IPS DF 6.9 (cell line): ENCODE measurements around the gene ENDOD1.
"Not testable (repeated sequence)": the region's sequence is repeated elsewhere in the genome, so short reads cannot be mapped to it uniquely, and the experiment has no call there.

ENCODE experiments used
- DNase-seq: peaks from one replicate; pipeline ENCODE4 v3.0.0-alpha.2; 2013; ENCODE audit warnings: low read depth, low spot score
- H3K27ac ChIP-seq: one replicate; pipeline ENCODE4 v1.5.1; 2013; ENCODE audit warnings: low read length, control low read depth
- H3K27me3 ChIP-seq: 2 replicates; pipeline ENCODE4 v1.6.1; 2013; ENCODE audit warnings: mild to moderate bottlenecking, low read length; ENCODE audit not compliant: control insufficient read depth, insufficient read depth
- H3K36me3 ChIP-seq: 2 replicates; pipeline ENCODE4 v1.6.1; 2013; ENCODE audit warnings: low read length; ENCODE audit not compliant: control insufficient read depth, insufficient read depth
- H3K4me1 ChIP-seq: 2 replicates; pipeline ENCODE4 v1.6.1; 2013; ENCODE audit warnings: low read length; ENCODE audit not compliant: control insufficient read depth, insufficient read depth
- H3K4me3 ChIP-seq: 2 replicates; pipeline ENCODE4 v1.5.1; 2013; ENCODE audit warnings: mild to moderate bottlenecking, low read length
- H3K9me3 ChIP-seq: 2 replicates; pipeline ENCODE4 v1.6.1; 2013; ENCODE audit warnings: low read length, inconsistent platforms; ENCODE audit not compliant: control insufficient read depth, insufficient read depth
- WGBS: extraction: QIAGEN DNeasy Blood & Tissue Kit; methylation state at CpG from one replicate; pipeline ENCODE4 v1.1.7; 2013; ENCODE audit warnings: mixed read lengths, missing lambda C conversion rate; ENCODE audit not compliant: insufficient read length, insufficient coverage; 5-methylcytosine and 5-hydroxymethylcytosine counted together

The ENDOD1 gene

GRCh38 chr11:95089620-95090542, at the start of gene ENDOD1:
Gene ENDOD1 (plus strand): TSS chr11:95089846. CDS start chr11:95089928, 82 bp downstream.
- peak within 1 kb of the TSS; percentile 50 for H3K4me3 ChIP-seq
- no CpG with 5 or more reads among the region's 106 CpGs for whole genome bisulfite sequencing

GRCh38 chr11:95042239-95042638, 47.4 kb upstream of the ENDOD1 start:
- H3K4me3 ChIP-seq, result no peak overlapping the region
- no peak for DNase-seq
- no peaks in the 10 kb centered on the region for H3K4me1 ChIP-seq
- no peaks in the 10 kb centered on the region for H3K36me3 ChIP-seq
- no peak overlapping the region for H3K27ac ChIP-seq
- no CpG with 5 or more reads among the region's 1 CpG for WGBS
- H3K9me3 ChIP-seq, result no peaks in the 10 kb centered on the region
- H3K27me3 ChIP-seq, result no peaks in the 10 kb centered on the region

More at GRCh38 chr11:95089620-95090542, at the start of gene ENDOD1:
- Histone ChIP-seq H3K36me3 (no peaks in the 10 kb centered on the region), H3K27me3 (peaks cover 13% of the 10 kb centered on the region), H3K4me1 (peaks cover 1% of the 10 kb centered on the region; the same call in 1 of the 2 replicates), H3K27ac (no peak within 1 kb of the TSS), H3K9me3 (no peaks in the 10 kb centered on the region)
- no peak for DNase-seq

- Histone ChIP-seq H3K4me1 (no peaks in the 10 kb centered on the region), H3K9me3 (no peaks in the 10 kb centered on the region), H3K27ac (no peak overlapping the region), H3K36me3 (no peaks in the 10 kb centered on the region), H3K27me3 (no peaks in the 10 kb centered on the region), H3K4me3 (no peak overlapping the region)
- no peak for DNase-seq
- no CpG with 5 or more reads among the region's 3 CpGs for WGBS
Observed at GRCh38 chr11:95042906-95043305, 46.7 kb upstream of the ENDOD1 start.

DNA sequence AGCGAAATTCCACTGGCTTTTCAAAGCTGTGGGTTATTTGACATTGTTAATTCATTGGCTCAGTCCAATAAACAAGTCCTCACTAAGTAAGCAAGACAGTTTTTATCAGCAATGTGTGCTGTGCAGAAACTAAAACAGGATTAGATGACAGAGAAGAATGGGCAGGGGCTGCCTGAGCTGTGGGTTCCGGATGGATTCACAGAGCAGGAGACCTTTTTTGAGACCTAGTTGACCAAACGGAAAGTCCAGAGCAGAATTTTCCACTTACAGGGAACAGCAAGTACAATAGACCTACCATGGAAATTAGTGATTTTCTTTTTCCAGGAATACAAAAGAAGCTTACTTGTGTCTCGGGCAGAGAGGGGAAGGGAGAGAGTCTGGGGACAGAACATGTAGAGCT, 45.6 kb upstream of the ENDOD1 start:
- H3K27ac ChIP-seq, result no peak overlapping the region
- H3K4me1 ChIP-seq, result no peaks in the 10 kb centered on the region
- WGBS, result no CpG with 5 or more reads among the region's 4 CpGs
- DNase-seq, result no peak
- no peaks in the 10 kb centered on the region for H3K27me3 ChIP-seq
- no peak overlapping the region for H3K4me3 ChIP-seq
- no peaks in the 10 kb centered on the region for H3K9me3 ChIP-seq
- H3K36me3 ChIP-seq, result no peaks in the 10 kb centered on the region

GRCh38 chr11:95045812-95046211, 43.8 kb upstream of the ENDOD1 start:
- DNase-seq, result no peak
- Histone ChIP-seq H3K9me3 (no peaks in the 10 kb centered on the region), H3K4me1 (no peaks in the 10 kb centered on the region), H3K27ac (no peak overlapping the region), H3K4me3 (no peak overlapping the region), H3K27me3 (no peaks in the 10 kb centered on the region), H3K36me3 (no peaks in the 10 kb centered on the region)

DNA sequence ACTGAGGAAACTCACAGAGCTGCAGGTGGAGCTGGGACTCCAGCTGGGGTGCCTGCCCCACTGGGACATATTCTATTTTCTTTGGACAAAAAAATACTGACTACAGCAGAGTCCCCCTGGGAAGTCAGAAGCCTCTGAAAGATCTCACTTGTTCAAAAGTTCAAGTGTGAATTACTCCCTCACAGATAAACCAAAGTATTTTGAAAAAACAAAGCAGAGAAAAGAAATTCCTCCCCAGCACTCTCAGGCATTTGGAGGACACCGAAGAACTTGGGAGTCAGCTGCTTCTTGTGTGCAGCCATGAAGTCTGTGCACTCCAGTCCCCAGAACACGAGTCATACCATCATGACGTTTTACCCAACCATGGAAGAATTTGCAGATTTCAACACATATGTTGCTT, 40.5 kb upstream of the ENDOD1 start, which contains the start of gene KDM4F:
Gene KDM4F (plus strand): TSS at position 301 of the 400 bp plus-strand sequence.
- not testable (repeated sequence) for H3K36me3 ChIP-seq, H3K9me3 ChIP-seq, DNase-seq, H3K27me3 ChIP-seq, H3K4me1 ChIP-seq, H3K27ac ChIP-seq, H3K4me3 ChIP-seq
- WGBS, result no CpG with 5 or more reads among the region's 3 CpGs

DNA sequence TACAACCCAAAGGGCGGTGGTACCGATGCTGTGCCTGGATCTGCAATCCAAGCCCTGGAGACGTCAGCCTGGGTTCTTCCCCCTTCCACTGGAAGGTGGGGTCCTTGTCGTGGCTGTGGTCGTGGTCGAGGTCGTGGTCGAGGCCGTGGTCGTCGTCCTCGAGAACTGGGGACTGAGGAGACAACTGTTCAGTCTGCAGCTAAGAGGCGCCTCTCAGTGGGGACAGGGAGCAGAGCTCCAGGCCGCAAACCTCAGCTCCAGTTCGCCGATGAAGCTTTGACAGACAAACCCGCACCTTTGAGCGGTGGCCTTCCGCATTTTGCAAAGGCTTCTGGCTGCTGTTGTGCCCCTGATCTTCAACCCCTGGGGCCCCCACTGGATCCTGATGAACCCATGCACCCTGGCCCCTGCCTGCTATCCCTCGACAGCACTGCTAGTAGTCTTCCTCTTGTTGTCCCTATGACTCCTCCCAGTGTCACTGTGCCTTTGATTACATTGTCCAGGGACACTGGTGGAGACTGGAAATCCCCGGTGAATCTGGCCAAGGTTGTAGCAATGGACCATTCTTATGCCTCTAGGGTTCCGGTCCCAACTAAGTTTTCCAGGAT, 38.9 kb upstream of the ENDOD1 start:
- no peak for DNase-seq
- WGBS, result no CpG with 5 or more reads among the region's 22 CpGs

GRCh38 chr11:95054356-95054755, 35.3 kb upstream of the ENDOD1 start:
- no peaks in the 10 kb centered on the region for H3K4me1 ChIP-seq
- no peak overlapping the region for H3K27ac ChIP-seq
- H3K36me3 ChIP-seq, result no peaks in the 10 kb centered on the region
- WGBS, result no CpG with 5 or more reads among the region's 2 CpGs
- no peak for DNase-seq
- 0 out of 2 replicates have a peak, but pooled peaks cover 1% of the 10 kb centered on the region for H3K27me3 ChIP-seq
- H3K9me3 ChIP-seq, result no peaks in the 10 kb centered on the region
- no peak overlapping the region for H3K4me3 ChIP-seq

More for the DNA sequence above, 38.9 kb upstream of the ENDOD1 start:
- no peaks in the 10 kb centered on the region for H3K9me3 ChIP-seq
- no peaks in the 10 kb centered on the region for H3K4me1 ChIP-seq
- H3K27me3 ChIP-seq, result 0 out of 2 replicates have a peak, but pooled peaks cover 1% of the 10 kb centered on the region
- no peak overlapping the region for H3K27ac ChIP-seq
- H3K4me3 ChIP-seq, result no peak overlapping the region
- no peaks in the 10 kb centered on the region for H3K36me3 ChIP-seq

GRCh38 chr11:95055283-95055897, 34.3 kb upstream of the ENDOD1 start:
- Histone ChIP-seq H3K36me3 (no peaks in the 10 kb centered on the region), H3K4me3 (no peak overlapping the region), H3K4me1 (no peaks in the 10 kb centered on the region), H3K9me3 (no peaks in the 10 kb centered on the region), H3K27ac (no peak overlapping the region), H3K27me3 (0 out of 2 replicates have a peak, but pooled peaks cover 1% of the 10 kb centered on the region)
- no CpG with 5 or more reads among the region's 2 CpGs for WGBS
- DNase-seq, result no peak

GRCh38 chr11:95057959-95058358, 31.7 kb upstream of the ENDOD1 start:
- Histone ChIP-seq H3K27me3 (0 out of 2 replicates have a peak, but pooled peaks cover 1% of the 10 kb centered on the region), H3K27ac (no peak overlapping the region), H3K36me3 (no peaks in the 10 kb centered on the region), H3K9me3 (no peaks in the 10 kb centered on the region), H3K4me1 (no peaks in the 10 kb centered on the region), H3K4me3 (no peak overlapping the region)
- no CpG with 5 or more reads among the region's 8 CpGs for WGBS
- no peak for DNase-seq
